NCI-H345 treated with DMSO at 0.1 percent for 48 hours (cell line): ENCODE data around the gene MSI2.

Source experiments
- DNase-seq: peaks from one replicate; lab custom pipeline; 2025; ENCODE audit not compliant: unreplicated experiment; lab: John Stamatoyannopoulos, UW

MSI2 gene

GRCh38 chr17:57549468-57549867 lies 293.1 kb downstream of the MSI2 start:
- no peak for DNase-seq

DNA sequence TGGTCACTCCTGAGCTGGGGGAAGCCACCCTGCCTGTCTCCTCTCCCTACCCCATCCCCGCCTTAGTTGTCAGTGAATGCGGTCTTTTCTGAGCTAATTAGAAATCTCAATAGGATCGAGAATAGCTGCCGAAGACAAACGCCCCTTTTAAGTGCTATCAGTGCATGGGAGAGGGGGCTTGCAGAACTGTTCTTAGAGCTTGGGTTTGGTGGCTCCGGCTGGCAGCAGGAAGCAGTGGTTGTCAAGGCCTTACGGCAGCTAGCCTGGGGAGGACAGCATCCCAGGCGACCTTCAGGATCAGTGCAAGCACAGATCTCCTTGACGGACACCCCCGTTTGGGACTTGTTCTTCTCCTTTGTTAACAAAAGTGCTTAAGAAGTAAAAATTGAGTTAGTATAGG lies 293.7 kb downstream of the MSI2 start:
- DNase-seq: no peak

- DNase-seq: no peak
These were observed 294.5 kb downstream of the MSI2 start for GRCh38 chr17:57550668-57551315.

GRCh38 chr17:57551321-57552079 lies 295.2 kb downstream of the MSI2 start:
- DNase-seq: no peak

GRCh38 chr17:57552114-57552624 lies 295.8 kb downstream of the MSI2 start:
- no peak for DNase-seq

DNA sequence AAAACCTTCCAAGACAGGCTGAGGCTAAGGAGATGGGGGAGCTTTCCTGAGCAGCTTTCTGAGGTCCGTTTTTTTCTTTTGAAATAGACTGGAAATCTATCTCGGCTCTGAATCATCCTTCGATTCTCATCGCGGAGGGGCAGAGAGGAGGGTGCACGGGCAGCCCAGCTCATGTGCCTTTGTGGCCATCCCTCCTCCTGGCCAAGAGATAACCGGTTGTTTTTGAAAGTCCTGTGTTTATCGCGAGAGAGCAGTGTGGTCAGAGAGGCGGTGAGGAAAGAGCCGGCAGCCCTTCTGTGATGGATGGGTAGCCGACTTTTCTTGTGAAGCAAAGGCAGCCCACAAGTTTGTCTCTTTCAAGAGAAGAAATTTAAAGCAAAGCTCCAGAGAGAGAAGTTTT lies 297.2 kb downstream of the MSI2 start:
- DNase-seq: no peak

DNA sequence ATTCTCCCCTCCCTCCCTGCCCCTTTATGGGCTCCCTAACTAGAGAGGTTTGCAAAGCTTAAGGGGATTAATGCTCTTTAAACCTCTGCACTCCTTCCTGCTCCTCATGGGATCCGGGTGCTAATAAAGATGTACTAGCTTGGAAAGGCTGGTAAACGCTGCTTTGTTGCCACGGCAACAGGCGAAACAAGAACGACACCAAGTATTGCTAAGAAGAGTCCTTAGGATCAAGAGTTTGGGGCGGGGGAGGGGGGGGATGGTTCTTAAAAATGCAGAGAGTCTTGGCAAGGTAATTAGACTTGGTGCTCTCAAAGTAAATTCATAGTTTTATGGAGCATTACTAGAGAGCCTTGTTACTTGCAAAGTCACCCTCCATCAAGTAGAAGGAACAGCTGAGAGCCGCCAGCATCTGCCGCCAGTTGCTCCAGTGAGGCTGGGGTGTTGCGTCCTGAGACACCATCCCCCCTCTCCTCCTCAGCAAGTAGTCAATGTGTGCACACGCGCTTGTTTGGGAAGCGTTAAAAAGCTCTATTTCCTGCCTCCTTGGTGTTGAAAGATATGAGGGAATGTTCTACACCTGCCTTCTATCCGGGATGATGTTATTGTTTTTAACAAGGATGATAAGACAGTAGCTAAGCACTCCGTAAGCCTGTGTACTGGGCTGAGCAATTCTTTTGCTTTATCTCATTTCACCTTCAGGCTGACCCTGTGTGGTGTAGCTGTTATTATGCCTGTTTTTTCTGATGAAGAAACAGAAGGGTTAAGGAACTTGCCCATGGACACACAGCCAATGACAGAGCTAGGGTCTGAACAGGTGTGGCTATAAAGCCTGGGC lies 297.9 kb downstream of the MSI2 start:
- no peak for DNase-seq

- no peak for DNase-seq
These were observed 298.7 kb downstream of the MSI2 start for GRCh38 chr17:57554826-57555635.

- no peak for DNase-seq
These were observed 299.4 kb downstream of the MSI2 start for GRCh38 chr17:57555636-57556175.

DNA sequence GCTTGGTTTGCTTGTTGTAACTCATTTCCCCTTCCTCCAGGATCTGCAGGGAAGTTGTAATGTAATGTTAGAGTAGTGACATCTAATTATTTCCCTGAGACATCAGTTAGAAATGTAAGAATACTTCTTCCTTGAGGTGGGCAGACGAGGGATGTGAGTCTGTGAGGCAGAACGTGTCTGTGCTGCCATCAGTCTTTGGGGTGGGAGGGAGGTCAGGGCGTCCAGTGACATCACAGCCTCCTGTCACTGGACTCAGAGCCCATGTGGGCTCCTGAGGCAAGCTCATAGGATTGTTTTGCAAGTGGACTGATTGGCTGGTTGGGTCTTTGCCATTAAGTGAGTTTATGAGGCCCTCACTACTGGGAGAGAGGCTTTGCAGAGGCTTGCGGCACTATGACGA lies 300.0 kb downstream of the MSI2 start:
- DNase-seq: no peak

- DNase-seq: no peak
These were observed 300.7 kb downstream of the MSI2 start for GRCh38 chr17:57556977-57557376.

GRCh38 chr17:57557416-57557815 lies 301.1 kb downstream of the MSI2 start:
- no peak for DNase-seq

DNA sequence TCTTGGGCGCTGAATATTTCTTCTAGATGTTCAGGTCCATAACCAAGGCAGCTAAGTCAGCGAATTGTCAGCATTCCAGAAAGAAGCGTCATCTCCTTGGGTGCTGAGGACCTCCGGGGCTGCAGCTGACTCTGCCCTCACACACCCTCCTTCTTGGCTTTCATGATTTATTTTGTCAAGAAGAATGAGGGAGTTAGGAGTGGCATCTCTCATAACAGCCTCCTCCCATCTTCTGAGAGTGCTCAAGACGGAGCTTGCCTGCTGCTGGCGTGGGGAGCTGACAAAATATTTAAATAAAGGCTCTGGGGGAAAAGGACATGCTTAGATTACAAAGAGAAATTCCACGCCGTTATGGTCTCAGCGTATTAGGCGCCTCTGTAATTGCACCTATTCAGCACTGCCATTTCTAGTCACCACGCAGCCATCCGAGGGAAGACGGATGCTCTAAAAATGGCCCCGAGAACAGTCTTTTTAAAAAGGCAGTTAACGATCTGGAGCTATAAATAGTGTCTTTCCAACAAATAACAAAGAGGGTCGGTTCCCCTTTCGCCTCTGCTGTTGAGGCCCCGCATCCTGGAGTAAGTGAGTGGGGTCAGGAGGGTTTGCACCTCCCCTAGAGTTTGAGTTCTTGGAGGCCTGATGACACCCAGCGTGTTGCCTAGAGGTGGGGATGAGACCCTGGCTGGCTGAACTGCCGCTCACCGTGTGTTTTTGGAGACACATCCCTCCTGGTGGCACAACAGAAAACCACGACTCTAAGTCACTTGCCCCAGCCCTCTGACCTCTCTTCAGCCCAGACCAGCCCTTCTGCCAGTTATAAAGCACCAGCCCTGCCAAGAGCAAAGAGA lies 301.7 kb downstream of the MSI2 start:
- DNase-seq: no peak

- DNase-seq: no peak
These were observed 302.9 kb downstream of the MSI2 start for GRCh38 chr17:57559226-57559625.

- DNase-seq: no peak
These were observed 303.5 kb downstream of the MSI2 start for GRCh38 chr17:57559634-57560318.

DNA sequence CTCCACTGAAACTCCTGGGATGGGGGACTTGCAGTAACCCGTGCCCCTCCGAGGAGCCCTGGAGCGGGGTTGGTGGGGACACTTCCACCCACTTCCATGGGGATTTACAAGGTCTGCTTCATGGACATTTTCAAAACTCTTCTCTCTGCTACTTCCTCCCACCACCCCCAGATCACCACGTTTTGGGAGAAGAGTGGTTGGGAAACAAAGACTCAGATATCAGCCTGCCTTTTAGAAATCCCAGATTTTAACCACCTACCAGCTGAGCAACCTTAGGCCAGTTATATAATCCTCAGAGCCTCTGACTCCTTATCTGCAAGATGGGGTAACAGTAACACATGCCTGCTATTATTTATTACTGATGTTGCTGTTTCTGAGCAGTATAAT lies 304.0 kb downstream of the MSI2 start:
- no peak for DNase-seq

GRCh38 chr17:57561072-57561861 lies 304.9 kb downstream of the MSI2 start:
- no peak for DNase-seq

- DNase-seq: no peak
These were observed 305.9 kb downstream of the MSI2 start for GRCh38 chr17:57562184-57562698.
